ENCODE data around the gene ZNF407.

ZNF407 gene

GRCh38 chr18:74994502-74995418 is 397.1 kb downstream of the ZNF407 start:
- peak; percentile 1 for DNase-seq
- in situ Hi-C loops (cut with HindIII; ENCODE audit: low pct_ligation_motif_present, low pct_unique_long_range_greater_than_20kb, low sequenced_read_pairs) = no loop called here

- in situ Hi-C loops (cut with HindIII; ENCODE audit: low pct_ligation_motif_present, low pct_unique_long_range_greater_than_20kb, low sequenced_read_pairs) = no loop called here
- DNase-seq = no peak
These were observed 397.7 kb downstream of the ZNF407 start for GRCh38 chr18:74995419-74995736.

GRCh38 chr18:74996055-74996454 is 398.4 kb downstream of the ZNF407 start:
- in situ Hi-C loops (cut with HindIII; ENCODE audit: low pct_ligation_motif_present, low pct_unique_long_range_greater_than_20kb, low sequenced_read_pairs) = no loop called here
- no peak for DNase-seq

- in situ Hi-C loops (cut with HindIII; ENCODE audit: low pct_ligation_motif_present, low pct_unique_long_range_greater_than_20kb, low sequenced_read_pairs) = no loop called here
- no peak for DNase-seq
These were observed 399.3 kb downstream of the ZNF407 start for GRCh38 chr18:74996996-74997395.

- DNase-seq = no peak
- in situ Hi-C loops (cut with HindIII; ENCODE audit: low pct_ligation_motif_present, low pct_unique_long_range_greater_than_20kb, low sequenced_read_pairs) = no loop called here
These were observed 403.2 kb downstream of the ZNF407 start for GRCh38 chr18:75000920-75001319.

- DNase-seq = no peak
- in situ Hi-C loops (cut with HindIII; ENCODE audit: low pct_ligation_motif_present, low pct_unique_long_range_greater_than_20kb, low sequenced_read_pairs) = no loop called here
These were observed 405.4 kb downstream of the ZNF407 start for GRCh38 chr18:75003039-75003438.

- no peak for DNase-seq
- in situ Hi-C loops (cut with HindIII; ENCODE audit: low pct_ligation_motif_present, low pct_unique_long_range_greater_than_20kb, low sequenced_read_pairs) = no loop called here
These were observed 406.4 kb downstream of the ZNF407 start for GRCh38 chr18:75003764-75004690.

GRCh38 chr18:75005626-75006025 is 408.0 kb downstream of the ZNF407 start:
- in situ Hi-C loops (cut with HindIII; ENCODE audit: low pct_ligation_motif_present, low pct_unique_long_range_greater_than_20kb, low sequenced_read_pairs) = no loop called here
- DNase-seq = no peak

GRCh38 chr18:75008186-75008585 is 410.5 kb downstream of the ZNF407 start:
- in situ Hi-C loops (cut with HindIII; ENCODE audit: low pct_ligation_motif_present, low pct_unique_long_range_greater_than_20kb, low sequenced_read_pairs) = no loop called here
- DNase-seq = no peak

GRCh38 chr18:75009296-75009695 is 411.6 kb downstream of the ZNF407 start:
- DNase-seq = no peak
- in situ Hi-C loops (cut with HindIII; ENCODE audit: low pct_ligation_motif_present, low pct_unique_long_range_greater_than_20kb, low sequenced_read_pairs) = no loop called here

GRCh38 chr18:75009878-75010277 is 412.2 kb downstream of the ZNF407 start:
- no peak for DNase-seq
- in situ Hi-C loops (cut with HindIII; ENCODE audit: low pct_ligation_motif_present, low pct_unique_long_range_greater_than_20kb, low sequenced_read_pairs) = no loop called here

GRCh38 chr18:75010278-75010677 is 412.6 kb downstream of the ZNF407 start:
- DNase-seq = no peak
- in situ Hi-C loops (cut with HindIII; ENCODE audit: low pct_ligation_motif_present, low pct_unique_long_range_greater_than_20kb, low sequenced_read_pairs) = no loop called here

- in situ Hi-C loops (cut with HindIII; ENCODE audit: low pct_ligation_motif_present, low pct_unique_long_range_greater_than_20kb, low sequenced_read_pairs) = no loop called here
- no peak for DNase-seq
These were observed 413.0 kb downstream of the ZNF407 start for GRCh38 chr18:75010689-75011088.

- DNase-seq = no peak
- in situ Hi-C loops (cut with HindIII; ENCODE audit: low pct_ligation_motif_present, low pct_unique_long_range_greater_than_20kb, low sequenced_read_pairs) = no loop called here
These were observed 418.5 kb downstream of the ZNF407 start for GRCh38 chr18:75016025-75016717.

- in situ Hi-C loops (cut with HindIII; ENCODE audit: low pct_ligation_motif_present, low pct_unique_long_range_greater_than_20kb, low sequenced_read_pairs) = no loop called here
- no peak for DNase-seq
These were observed 425.8 kb downstream of the ZNF407 start for GRCh38 chr18:75023473-75023872.

- DNase-seq = no peak
- in situ Hi-C loops (cut with HindIII; ENCODE audit: low pct_ligation_motif_present, low pct_unique_long_range_greater_than_20kb, low sequenced_read_pairs) = no loop called here
These were observed 427.2 kb downstream of the ZNF407 start for GRCh38 chr18:75024871-75025270.

- in situ Hi-C loops (cut with HindIII; ENCODE audit: low pct_ligation_motif_present, low pct_unique_long_range_greater_than_20kb, low sequenced_read_pairs) = no loop called here
These were observed 427.9 kb downstream of the ZNF407 start for GRCh38 chr18:75025573-75025972.

GRCh38 chr18:75029481-75029880 is 431.8 kb downstream of the ZNF407 start:
- no peak for DNase-seq
- in situ Hi-C loops (cut with HindIII; ENCODE audit: low pct_ligation_motif_present, low pct_unique_long_range_greater_than_20kb, low sequenced_read_pairs) = no loop called here

More at GRCh38 chr18:75025573-75025972, 427.9 kb downstream of the ZNF407 start:
- DNase-seq = no peak
